HG03432 (cell line): ENCODE data around the gene NECAB3.
A peak's percentile ranks its signal among the peaks of the same experiment; 100 is the strongest.
"Not testable (repeated sequence)": the region's sequence is repeated elsewhere in the genome, so short reads cannot be mapped to it uniquely, and the experiment has no call there.

ENCODE experiments used
- ATAC-seq: cut with Tn5 transposase; IDR thresholded peaks from one replicate; pipeline ENCODE4 v1.9.1; 2021; ENCODE audit warnings: mild to moderate bottlenecking, moderate library complexity; ENCODE audit not compliant: unreplicated experiment

The NECAB3 gene

GRCh38 chr20:33674294-33675135 is at the start of gene NECAB3:
Gene NECAB3 (minus strand): TSS chr20:33674428. CDS start chr20:33674352, 76 bp downstream.
- peak; percentile 65 for ATAC-seq

- no peak for ATAC-seq
These were observed 47.3 kb upstream of the NECAB3 start for GRCh38 chr20:33721391-33722140.

- peak; percentile 88 for ATAC-seq
These were observed 45.9 kb upstream of the NECAB3 start, which contains the start of gene PXMP4 for GRCh38 chr20:33719989-33720709. Gene PXMP4 (minus strand): TSS chr20:33720310. CDS start chr20:33720207, 103 bp downstream.

- peak; percentile 5 for ATAC-seq
These were observed 45.2 kb upstream of the NECAB3 start for GRCh38 chr20:33719277-33719988.

GRCh38 chr20:33716498-33716897 is 42.3 kb upstream of the NECAB3 start:
- ATAC-seq: no peak

- no peak for ATAC-seq
These were observed 39.7 kb upstream of the NECAB3 start for GRCh38 chr20:33713865-33714367.

- ATAC-seq: no peak
These were observed 37.2 kb upstream of the NECAB3 start for GRCh38 chr20:33711446-33711738.

- ATAC-seq: no peak
These were observed 36.6 kb upstream of the NECAB3 start for GRCh38 chr20:33710681-33711445.

- no peak for ATAC-seq
These were observed 35.8 kb upstream of the NECAB3 start for GRCh38 chr20:33709905-33710541.

- ATAC-seq: no peak
These were observed 35.2 kb upstream of the NECAB3 start for GRCh38 chr20:33709398-33709797.

- ATAC-seq: no peak
These were observed 33.4 kb upstream of the NECAB3 start for GRCh38 chr20:33707668-33708067.

GRCh38 chr20:33704197-33704924 is 30.1 kb upstream of the NECAB3 start:
- ATAC-seq: no peak

GRCh38 chr20:33703498-33704137 is 29.4 kb upstream of the NECAB3 start:
- ATAC-seq: no peak

GRCh38 chr20:33702861-33703260 is 28.6 kb upstream of the NECAB3 start:
- ATAC-seq: no peak

GRCh38 chr20:33701629-33702450 is 27.6 kb upstream of the NECAB3 start:
- no peak for ATAC-seq

- not testable (repeated sequence) for ATAC-seq
These were observed 26.6 kb upstream of the NECAB3 start for GRCh38 chr20:33700696-33701441.

GRCh38 chr20:33698966-33699365 is 24.7 kb upstream of the NECAB3 start:
- not testable (repeated sequence) for ATAC-seq
